A673 (cell line): Measurements from ENCODE around the gene HES5. TPM values are rescaled to one million over a fixed set of nuclear protein-coding genes. Genes with fewer than 3 reads are reported as not detected.

ENCODE experiments used
- BruUV-seq: library from RNA; stranded (reverse); fragments of 400-500 nt; replicated peaks from 2 replicates; lab custom pipeline; 2021; lab: Mats Ljungman, UMichigan
- CTCF ChIA-PET: fragments of 300-600 bp; sonication (Branson Sonifier 250); formaldehyde crosslinking; loops from one replicate; lab custom pipeline; 2022; ENCODE audit warnings: antibody characterized with exemption; lab: Charles Lee
- POLR2A ChIA-PET: fragments of 300-600 bp; sonication (Branson Sonifier 250); formaldehyde crosslinking; loops from one replicate; lab custom pipeline; 2022; ENCODE audit warnings: antibody characterized with exemption; ENCODE audit not compliant: low non-redundant PET; lab: Charles Lee
- DNase-seq: peaks from one replicate; pipeline ENCODE4 v3.0.0-alpha.2; 2015; ENCODE audit warnings: low spot score
- H3K27ac ChIP-seq: fragments of 200-600 bp; sonication (generic); 2 replicates; pipeline ENCODE4 v1.5.1; 2016; ENCODE audit warnings: mixed run types, low read depth, mild to moderate bottlenecking, mixed read lengths, antibody characterized with exemption, low read length; ENCODE audit not compliant: poor library complexity, severe bottlenecking
- H3K27me3 ChIP-seq: fragments of 200-600 bp; sonication (generic); replicated peaks from 2 replicates; pipeline ENCODE4 v1.6.1; 2017; ENCODE audit warnings: mixed run types, low read depth, mild to moderate bottlenecking, mixed read lengths, antibody characterized with exemption, low read length; ENCODE audit not compliant: insufficient read depth, poor library complexity
- H3K36me3 ChIP-seq: fragments of 200-600 bp; sonication (generic); 2 replicates; pipeline ENCODE4 v1.6.1; 2016; ENCODE audit warnings: mixed run types, mild to moderate bottlenecking, mixed read lengths, antibody characterized with exemption, low read length; ENCODE audit not compliant: insufficient read depth, poor library complexity, severe bottlenecking
- H3K4me1 ChIP-seq: fragments of 200-600 bp; sonication (generic); 2 replicates; pipeline ENCODE4 v1.6.1; 2017; ENCODE audit warnings: mixed run types, mild to moderate bottlenecking, mixed read lengths, antibody characterized with exemption, low read length; ENCODE audit not compliant: insufficient read depth, poor library complexity, severe bottlenecking
- H3K4me3 ChIP-seq: fragments of 200-600 bp; sonication (generic); 2 replicates; pipeline ENCODE4 v1.5.1; 2016; ENCODE audit warnings: low read depth, mixed run types, mild to moderate bottlenecking, mixed read lengths, low read length; ENCODE audit not compliant: poor library complexity, severe bottlenecking
- H3K9me3 ChIP-seq: fragments of 200-600 bp; sonication (generic); 2 replicates; pipeline ENCODE4 v1.6.1; 2016; ENCODE audit warnings: mixed run types, low read depth, mild to moderate bottlenecking, mixed read lengths, antibody characterized with exemption, low read length; ENCODE audit not compliant: poor library complexity, severe bottlenecking
- EZH2 ChIP-seq: fragments of 200-600 bp; sonication (generic); IDR thresholded peaks from 2 replicates; pipeline ENCODE4 v1.6.1; 2017; ENCODE audit warnings: borderline replicate concordance, low read depth, mild to moderate bottlenecking, mixed read lengths, antibody characterized with exemption, low read length; ENCODE audit not compliant: poor library complexity, severe bottlenecking
- intact Hi-C: fragments of 100-400 bp; cut with micrococcal nuclease; formaldehyde crosslinking; loops from one replicate; pipeline ENCODE4 v1.10.0; 2022; ENCODE audit not compliant: unreplicated experiment
- total RNA-seq: library from RNA; stranded (reverse); gene quantifications from 2 replicates; pipeline ENCODE4 v1.2.3, GENCODE V29; 2021
- TF ChIP-seq, protein P1 (sequence below): fragments of 300-800, 200-600 bp; sonication (generic); conservative IDR thresholded peaks from 2 replicates; pipeline ENCODE4 v1.5.1; 2017; ENCODE audit warnings: low read depth, mild to moderate bottlenecking, antibody characterized with exemption, low read length, moderate library complexity, mixed read lengths

Gene HES5
- total RNA-seq, 1 experiment from 2014 or later = not detected

DNA sequence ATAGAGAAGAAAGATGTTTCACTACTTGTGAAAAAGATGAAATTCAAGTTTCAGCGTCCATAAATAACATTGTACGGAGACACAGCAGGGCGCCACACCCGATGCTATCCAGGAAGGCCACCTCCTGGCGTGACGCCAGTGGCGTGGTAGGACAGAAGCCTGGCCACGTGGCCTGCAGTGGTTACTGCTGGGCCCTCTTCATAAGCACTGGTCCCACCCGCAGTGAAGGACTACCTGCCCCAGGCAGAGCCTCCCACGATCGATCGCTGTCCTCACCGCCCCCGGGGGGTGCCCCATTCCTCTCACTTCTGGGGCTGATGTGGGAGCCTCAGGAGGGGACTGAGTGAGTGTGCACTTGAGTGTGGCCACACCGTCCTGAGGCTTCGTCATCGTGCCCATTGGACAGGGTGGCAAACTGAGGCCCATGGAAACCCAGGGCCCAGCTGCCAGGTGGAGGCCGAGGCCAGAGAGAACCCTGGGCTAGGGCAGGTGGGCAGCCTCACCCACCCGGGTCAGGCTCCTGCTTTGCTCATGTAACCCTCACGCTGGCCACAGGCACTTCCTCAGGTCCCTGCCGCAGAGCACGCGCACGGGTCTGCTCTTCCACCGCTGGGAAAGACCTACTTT lies 11.7 kb upstream of the HES5 start:
- CTCF ChIA-PET = no interaction called here
- no peak overlapping the region for H3K27ac ChIP-seq
- intact Hi-C loops = no loop called here

DNA sequence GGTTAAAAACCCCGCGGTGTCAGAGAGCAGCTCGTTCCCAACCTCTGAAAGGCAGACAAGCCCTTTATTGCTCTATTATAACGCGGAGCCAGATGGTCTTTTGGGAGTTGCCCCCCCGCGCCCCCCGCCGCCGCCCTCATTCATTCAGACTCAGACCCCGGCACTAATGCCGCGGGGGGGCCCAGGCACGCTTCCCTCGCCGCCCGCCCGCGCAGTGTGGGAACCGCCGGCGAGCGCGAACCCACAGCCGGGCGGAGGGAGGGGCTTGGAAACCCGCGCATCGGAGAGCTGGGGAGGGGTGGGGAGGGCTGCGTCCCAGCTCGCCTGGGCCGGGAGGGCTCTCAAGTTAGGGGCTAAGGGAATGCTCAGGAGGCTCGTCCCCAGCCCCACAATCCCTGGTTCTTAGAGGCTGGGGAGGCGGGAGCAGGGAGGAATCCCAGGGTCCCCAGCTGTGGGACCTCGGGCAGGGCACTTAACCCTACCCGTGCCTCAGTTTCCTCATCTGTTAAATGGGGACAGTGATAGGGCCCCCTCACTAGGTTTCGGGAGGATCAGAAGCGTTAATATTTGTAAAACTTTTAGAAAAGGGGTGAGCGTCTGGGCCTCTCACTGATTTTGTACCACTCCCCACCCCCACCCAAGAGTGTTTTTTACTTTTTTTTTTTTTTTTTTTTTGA lies 10.9 kb upstream of the HES5 start:
- H3K4me3 ChIP-seq = peak overlapping the region; percentile 12
- H3K36me3 ChIP-seq = no peaks in the 10 kb centered on the region
- intact Hi-C loops = no loop called here
- H3K9me3 ChIP-seq = no peaks in the 10 kb centered on the region
- no peak overlapping the region for H3K27ac ChIP-seq
- H3K27me3 ChIP-seq = no peaks in the 10 kb centered on the region
- peaks cover 13% of the 10 kb centered on the region for H3K4me1 ChIP-seq
- POLR2A ChIA-PET = interaction anchor here (0.7 kb wide), 1 partner anchor 1664 kb away, joined by 3 read pairs; no protein-coding TSS in a partner anchor
- peak; percentile 37 for DNase-seq
- CTCF ChIA-PET = interaction anchor here (0.6 to 0.7 kb wide), 2 partner anchors 30 to 999 kb away, joined by 3 to 10 read pairs; no protein-coding TSS in a partner anchor
- BruUV-seq = no TSS peak
- TF ChIP-seq, protein P1, sequence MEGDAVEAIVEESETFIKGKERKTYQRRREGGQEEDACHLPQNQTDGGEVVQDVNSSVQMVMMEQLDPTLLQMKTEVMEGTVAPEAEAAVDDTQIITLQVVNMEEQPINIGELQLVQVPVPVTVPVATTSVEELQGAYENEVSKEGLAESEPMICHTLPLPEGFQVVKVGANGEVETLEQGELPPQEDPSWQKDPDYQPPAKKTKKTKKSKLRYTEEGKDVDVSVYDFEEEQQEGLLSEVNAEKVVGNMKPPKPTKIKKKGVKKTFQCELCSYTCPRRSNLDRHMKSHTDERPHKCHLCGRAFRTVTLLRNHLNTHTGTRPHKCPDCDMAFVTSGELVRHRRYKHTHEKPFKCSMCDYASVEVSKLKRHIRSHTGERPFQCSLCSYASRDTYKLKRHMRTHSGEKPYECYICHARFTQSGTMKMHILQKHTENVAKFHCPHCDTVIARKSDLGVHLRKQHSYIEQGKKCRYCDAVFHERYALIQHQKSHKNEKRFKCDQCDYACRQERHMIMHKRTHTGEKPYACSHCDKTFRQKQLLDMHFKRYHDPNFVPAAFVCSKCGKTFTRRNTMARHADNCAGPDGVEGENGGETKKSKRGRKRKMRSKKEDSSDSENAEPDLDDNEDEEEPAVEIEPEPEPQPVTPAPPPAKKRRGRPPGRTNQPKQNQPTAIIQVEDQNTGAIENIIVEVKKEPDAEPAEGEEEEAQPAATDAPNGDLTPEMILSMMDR = no peak
- no peak for TF ChIP-seq EZH2

More for the DNA sequence above, 11.7 kb upstream of the HES5 start:
- Histone ChIP-seq H3K4me3 (no peak overlapping the region), H3K36me3 (no peaks in the 10 kb centered on the region), H3K9me3 (no peaks in the 10 kb centered on the region), H3K27me3 (no peaks in the 10 kb centered on the region), H3K4me1 (peaks cover 18% of the 10 kb centered on the region)
- TF ChIP-seq, protein P1 = no peak
- TF ChIP-seq EZH2 = no peak
- BruUV-seq = no TSS peak
- no peak for DNase-seq
- POLR2A ChIA-PET = no interaction called here

DNA sequence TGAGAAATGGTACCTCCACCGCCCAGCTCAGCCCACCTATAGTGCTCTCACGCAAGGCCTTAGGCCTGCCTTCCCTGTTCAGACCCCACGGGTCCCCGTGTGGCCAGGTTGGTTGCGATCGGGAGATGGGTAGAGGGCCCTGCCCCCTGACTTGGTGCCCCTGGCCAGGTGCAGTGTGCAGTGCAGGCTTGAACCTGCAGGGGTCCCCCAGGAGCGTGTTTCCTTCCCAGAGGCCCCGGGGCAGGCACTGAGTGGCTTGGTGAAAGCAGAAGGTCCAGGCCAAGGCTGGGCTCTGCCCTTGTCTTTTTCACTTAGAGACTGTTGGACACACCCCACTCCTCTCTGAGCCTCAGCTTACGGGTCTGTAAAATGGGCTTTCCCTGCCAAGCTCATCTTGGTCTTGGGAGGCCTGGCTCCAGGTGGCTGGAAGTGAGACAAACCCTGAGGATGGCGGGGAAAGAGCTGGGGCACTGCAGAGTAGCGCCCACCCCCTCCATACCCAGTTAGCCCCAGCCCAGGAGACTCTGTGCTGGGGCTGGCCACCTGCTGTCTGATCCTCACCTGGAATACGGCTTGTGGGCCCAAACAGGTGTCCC lies 9.3 kb upstream of the HES5 start:
- ChIA-PET CTCF (no interaction called here), POLR2A (no interaction called here)
- H3K9me3 ChIP-seq = no peaks in the 10 kb centered on the region
- H3K27me3 ChIP-seq = peaks cover 13% of the 10 kb centered on the region
- H3K27ac ChIP-seq = no peak overlapping the region
- H3K4me3 ChIP-seq = no peak overlapping the region
- intact Hi-C loops = no loop called here
- H3K36me3 ChIP-seq = no peaks in the 10 kb centered on the region
- TF ChIP-seq, protein P1 = peak; percentile 41
- TF ChIP-seq EZH2 = no peak
- no peak for DNase-seq
- peaks cover 13% of the 10 kb centered on the region for H3K4me1 ChIP-seq
- BruUV-seq = no TSS peak
